GM19438 (cell line): ENCODE data around the gene MX2.

Source experiments
- ATAC-seq: cut with Tn5 transposase; IDR thresholded peaks from one replicate; pipeline ENCODE4 v1.9.1; 2021; ENCODE audit warnings: low read depth; ENCODE audit not compliant: unreplicated experiment

Gene MX2

DNA sequence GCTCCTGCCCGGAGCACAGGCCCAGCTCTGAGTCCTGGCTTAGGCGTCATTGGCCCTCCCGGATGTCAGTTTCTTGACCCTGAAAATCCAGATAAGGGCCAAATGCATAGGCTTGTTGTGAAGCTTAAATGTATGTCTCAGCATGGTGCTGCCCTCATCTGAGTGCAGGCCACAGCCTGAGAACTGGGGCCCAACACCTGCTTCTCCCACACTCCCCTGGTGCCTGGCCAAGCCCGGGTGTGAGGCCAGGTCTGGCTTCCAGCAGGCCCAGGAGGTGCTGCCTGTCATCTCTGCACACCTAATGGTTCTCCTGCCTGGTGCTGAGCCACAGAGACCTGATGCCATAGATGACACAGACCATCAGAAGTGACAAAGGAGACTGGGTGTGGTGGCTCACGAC, 14.0 kb downstream of the MX2 start:
- ATAC-seq = no peak

DNA sequence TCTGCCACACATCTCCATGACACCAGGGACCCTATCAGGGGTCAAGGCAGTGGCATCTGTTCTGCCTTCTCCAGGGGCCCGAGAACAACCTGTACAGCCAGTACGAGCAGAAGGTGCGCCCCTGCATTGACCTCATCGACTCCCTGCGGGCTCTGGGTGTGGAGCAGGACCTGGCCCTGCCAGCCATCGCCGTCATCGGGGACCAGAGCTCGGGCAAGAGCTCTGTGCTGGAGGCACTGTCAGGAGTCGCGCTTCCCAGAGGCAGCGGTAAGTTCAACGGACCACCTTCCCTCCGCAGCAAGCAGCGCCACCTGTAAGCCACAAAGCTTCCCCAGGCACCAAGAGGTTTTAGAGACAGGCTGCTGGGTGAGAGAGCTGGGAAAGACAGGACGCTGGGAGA, 15.9 kb downstream of the MX2 start:
- no peak for ATAC-seq

DNA sequence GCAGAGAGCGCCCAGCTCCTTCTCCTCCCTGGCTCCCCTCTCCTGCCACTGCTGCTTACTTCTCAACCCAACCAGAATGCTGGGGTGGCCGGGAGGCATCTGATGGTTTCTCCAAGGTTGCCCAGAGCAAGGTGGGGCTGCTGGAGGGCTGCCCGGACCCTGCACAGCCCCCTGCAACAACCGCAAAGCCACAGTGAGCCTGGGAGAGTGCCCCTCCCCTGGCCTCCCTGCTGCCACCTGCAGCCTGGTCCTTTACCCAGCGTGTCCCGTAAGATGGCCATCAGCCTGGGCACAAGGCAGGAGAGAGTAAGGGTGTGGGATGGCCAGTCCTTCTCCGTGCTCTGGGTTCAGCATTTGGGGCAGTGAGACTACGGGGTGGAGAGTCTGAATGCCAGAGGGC, 17.0 kb downstream of the MX2 start:
- no peak for ATAC-seq

DNA sequence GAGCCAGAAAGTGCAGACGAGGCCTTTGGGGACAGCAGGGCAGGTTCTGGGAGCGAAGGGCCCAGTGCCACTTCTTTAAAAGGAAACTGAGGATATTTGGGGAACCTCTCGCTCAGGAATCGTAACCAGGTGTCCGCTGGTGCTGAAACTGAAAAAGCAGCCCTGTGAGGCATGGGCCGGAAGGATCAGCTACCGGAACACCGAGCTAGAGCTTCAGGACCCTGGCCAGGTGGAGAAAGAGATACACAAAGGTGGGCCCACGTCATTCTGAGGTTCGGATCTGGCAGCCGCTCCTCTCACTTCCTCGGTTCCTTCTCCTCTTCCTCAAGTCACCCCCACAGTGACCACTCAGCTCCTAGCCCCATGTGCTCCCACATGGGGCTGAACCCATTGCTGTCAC, 18.1 kb downstream of the MX2 start:
- ATAC-seq = no peak

DNA sequence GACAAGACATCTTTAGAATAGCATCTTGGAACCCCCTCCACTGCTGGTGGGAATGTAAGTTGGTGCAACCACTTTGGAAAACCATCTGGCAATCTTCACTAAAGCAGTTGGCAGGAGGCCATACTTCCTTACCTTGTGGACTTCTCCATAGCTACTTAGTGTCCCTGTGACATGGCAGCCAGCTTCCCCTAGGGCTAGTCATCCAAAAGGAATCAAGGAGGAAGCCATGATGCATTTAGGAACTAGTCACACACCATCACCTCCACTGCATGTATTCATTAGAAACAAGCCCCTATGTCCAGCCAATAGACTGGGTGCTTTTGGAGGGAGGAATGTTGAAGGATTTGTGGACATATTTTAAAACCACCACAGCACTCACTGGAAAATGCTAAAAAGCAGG, 19.9 kb downstream of the MX2 start:
- no peak for ATAC-seq

DNA sequence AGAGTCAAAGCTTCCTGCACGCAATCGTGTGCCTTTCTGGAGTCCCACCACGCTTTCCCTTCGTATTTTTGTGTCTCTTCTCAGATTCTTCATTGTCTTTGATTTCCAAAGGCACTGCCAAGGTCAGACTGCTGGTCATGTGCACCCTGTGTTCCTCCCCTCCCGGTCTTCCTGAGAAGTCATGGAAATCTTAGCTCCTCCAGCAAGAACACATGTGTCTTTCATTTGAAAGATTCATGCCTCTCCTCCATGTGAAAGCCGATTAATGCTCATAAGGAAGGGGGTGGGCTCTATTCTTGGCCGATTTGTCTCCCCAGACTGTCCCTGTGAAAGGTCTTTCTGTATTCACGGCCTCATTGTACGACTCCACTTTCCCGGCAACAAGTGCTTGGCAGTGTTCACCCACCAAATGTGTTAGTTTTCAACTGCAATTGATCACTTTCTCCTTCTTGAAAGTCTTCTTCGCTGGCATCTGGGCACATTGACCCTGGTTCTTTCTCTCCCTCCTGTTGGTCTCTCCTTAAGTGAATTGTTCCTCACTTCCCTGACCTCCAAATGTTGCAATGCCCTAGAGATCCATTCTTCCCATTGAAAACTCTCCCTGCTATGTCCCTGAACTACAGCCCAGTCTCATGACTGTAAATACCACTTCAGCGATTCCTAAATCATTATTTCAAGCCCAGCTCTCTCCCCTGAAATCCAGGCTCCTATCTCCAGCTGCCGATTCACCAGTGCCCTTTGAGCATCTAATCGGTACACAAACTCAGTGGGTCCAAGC, 25.4 kb downstream of the MX2 start:
- no peak for ATAC-seq

DNA sequence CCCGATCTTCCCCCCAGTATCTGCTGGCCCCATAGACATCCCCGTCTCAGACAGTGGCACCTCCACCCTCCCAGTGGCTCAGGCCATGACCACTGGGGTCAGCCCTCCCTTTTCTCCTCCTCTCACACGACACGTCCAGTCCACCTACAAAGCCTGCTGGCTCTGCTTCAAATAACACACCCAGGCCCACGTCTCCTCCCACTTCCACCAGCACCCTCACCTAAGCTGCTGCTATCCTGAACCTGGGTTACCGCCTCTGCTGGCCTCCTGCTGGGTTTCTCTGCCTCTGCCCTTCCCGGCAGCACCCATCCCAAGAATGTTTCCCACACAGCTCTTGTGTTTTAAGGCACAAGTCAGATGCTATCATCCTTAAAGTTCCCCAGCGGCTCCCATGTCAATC, 26.0 kb downstream of the MX2 start:
- ATAC-seq = no peak

DNA sequence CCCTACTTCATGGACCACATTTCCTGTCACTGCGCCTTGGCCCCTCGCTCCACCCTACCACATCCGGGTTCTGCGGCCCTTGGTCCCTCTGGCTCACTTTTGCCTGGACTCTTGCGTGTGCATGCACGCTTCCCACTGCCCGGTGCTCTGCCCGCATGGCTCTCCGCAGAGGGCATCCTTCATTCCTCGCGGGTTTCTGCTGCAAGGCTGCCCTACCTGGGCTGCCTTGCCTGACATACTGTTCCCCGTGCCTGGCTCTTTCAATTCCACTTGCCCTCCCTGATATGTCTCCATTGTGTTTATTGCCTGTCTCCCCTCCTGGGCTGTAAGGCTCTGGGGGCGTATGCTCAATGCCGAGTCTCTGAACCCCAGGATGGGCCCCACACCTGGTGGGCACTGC, 26.4 kb downstream of the MX2 start:
- ATAC-seq = no peak

DNA sequence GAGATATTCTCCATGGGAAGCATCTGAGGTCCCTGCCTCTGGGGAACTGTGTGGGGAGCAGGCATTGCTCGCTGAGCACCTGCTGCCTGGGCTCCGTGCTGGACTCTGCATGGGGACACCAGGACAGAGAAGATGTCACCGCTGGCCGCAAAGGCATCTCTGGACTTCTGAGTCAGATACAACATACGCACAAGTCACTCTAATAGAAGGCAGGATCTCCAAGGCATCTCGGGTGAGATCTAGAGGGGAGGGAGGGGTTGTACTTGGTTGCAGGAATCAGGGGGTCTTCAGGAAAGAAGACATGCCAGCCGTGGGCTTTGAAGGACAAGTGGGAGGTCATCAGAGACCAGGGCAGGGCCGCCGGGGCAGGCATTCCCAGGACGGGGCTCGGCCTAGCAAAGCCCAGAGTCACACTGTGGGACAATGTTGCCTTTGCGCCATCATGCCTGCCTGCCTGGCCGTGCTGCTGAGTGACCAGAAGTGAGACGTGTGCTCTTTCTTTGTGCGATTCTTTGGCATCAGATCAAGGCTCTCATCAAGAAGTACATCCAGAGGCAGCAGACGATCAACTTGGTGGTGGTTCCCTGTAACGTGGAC, 28.3 kb downstream of the MX2 start:
- no peak for ATAC-seq

DNA sequence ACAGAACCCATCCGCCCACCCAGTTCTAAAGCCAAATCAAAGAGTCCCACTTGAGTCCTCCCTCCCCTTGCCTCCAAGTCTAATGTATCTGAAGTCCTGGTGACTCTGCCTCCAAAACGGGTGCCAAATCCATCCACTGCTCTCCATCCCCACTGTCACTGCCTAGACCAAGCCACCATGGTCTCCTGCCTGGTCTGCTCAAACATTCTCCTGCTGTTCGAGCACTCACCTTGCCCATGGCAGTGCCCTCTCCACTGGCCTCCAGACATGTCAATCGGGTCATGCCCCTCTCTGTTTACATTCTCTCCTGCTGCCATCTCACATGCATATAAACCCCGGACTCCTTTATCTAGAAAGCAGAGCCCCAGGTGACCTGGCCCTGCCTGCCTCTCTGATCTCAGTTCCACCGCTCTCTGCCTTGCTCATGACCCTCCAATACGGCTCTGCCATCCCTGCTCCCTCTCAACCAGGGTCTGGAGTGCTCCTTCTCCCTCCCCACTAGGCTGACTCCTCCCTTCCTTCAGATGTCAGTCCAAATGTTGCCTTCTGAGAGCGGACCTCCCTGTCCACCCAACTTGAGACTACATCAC, 32.1 kb downstream of the MX2 start:
- no peak for ATAC-seq

DNA sequence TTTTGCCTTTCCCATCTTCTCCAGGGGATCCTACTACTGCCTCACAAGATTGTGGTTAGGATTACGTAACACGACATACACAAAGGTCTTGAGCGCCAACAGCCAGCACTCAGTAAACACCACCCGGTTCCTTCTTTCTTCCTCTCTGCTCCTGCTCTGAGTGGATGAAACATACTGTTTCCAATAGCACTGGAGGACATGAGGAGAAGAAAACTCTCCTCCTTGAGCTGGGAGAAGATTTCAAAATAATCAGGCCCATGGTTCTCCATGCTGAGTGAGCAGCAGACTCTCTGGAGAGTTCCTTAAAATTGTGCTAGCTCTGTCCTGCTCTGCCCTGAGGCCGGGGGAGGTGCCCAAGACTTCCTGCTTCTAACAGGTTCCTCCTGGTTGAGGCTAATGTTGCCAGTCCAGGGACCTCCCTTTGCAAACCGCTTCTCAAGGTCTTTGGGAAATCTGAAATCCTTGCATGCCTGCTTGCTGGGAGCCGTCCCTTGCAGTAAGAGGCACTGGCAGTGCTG, 34.8 kb downstream of the MX2 start:
- no peak for ATAC-seq

DNA sequence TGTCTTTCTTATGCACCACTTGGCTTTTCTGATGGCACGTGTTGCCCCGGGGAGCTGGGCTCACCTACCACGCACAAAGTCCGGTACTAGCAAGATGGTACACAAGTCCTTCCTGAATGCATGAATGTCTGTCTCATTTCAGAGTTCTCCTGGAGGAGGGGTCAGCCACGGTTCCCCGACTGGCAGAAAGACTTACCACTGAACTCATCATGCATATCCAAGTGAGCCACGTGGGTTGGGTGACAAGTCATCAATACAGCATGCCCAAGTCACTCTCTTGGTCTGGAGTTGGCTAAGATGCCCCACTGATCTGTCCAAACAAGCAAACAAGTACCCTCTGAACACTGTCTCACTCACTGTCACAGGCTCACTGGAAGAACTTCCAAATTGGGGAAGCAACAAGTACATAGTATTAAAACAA, 35.7 kb downstream of the MX2 start:
- ATAC-seq = no peak

DNA sequence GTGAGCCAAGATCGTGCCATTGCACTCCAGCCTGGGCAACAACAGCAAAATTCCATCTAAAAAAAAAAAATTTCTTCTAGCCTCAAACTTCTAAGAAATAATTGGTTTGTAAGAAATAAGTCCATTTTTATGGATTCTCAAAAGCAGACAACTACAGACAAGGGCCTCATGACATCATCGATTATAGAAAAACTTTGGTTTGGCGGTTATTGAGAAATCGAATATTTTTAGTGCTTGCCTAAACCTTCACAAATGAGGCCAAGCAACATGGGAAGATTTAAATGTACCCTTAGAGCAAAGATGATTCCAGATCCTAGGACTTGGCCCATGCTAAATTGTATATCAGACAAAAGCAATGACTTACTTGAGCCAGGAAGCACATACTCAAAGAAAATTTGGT, 36.4 kb downstream of the MX2 start:
- no peak for ATAC-seq

DNA sequence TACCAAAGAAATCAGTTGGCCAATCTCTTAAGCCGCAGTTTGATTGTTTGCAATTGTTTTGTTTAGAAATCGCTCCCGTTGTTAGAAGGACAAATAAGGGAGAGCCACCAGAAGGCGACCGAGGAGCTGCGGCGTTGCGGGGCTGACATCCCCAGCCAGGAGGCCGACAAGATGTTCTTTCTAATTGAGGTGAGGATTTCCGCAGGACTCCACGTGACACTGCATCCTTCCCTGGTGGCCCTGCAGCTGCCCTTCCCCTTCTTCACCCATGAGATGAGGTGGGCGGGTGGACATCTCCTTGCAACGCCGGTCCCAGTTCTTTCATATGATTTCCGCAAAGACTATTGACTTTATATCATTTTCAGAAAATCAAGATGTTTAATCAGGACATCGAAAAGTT, 37.0 kb downstream of the MX2 start:
- no peak for ATAC-seq

DNA sequence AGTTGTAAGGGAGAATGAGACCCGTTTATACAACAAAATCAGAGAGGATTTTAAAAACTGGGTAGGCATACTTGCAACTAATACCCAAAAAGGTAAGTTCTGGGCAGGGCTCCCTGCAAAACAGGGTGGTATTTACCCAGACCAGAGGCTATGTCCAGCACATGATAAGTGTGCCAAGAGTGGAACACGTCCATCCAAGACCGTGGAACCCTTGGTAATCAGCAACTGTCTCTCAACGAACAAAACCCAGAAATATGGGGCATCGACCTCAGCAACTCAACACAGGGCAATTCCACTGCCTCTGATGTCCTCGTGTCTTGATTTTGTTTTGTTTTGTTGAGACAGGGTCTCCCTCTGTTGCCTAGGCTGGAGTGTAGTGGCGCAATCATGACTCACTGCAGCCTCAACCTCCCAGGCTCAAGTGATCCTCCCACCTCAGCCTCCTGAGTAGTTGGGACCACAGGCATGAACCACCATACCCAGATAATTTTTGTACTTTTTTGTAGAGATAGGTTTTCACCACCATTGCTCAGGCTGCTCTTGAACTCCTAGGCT, 37.5 kb downstream of the MX2 start:
- ATAC-seq = no peak

DNA sequence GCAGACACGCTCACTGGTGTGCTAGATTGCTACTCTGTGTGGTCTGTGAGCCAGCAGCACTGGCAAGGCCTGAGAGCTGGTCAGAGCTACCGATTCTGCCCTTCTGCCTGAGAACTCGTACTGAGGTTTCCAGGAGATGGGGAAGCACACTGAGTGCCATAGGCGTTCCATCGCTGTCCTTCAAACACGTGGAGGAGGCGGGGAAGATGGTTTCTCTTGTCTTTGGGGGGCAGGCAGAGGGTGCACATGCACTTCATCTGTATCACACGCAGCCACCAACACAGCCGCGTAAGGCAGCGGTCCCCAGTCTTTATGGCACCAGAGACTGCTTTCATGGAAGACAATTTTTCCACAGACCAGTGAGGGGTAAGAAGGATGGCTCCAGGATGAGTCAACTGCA, 40.4 kb downstream of the MX2 start:
- ATAC-seq = no peak

DNA sequence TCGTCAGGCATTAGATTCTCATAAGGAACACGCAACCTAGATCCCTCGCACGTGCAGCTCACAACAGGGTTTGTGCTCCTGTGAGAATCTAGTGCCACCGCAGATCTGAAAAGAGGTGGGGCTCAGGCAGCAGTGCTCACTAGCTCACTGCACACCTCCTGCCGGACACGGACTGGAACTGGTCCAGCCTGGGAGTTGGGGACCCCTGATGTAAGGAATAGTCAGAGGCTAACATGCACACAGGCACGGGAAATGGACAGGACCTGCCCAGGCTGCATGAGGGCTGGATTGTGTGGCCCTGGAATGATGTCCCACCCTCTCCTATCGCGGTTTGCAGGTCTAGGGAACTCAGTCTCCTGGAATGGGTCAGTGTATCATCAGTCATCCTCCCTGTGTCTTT, 41.0 kb downstream of the MX2 start:
- ATAC-seq = no peak

DNA sequence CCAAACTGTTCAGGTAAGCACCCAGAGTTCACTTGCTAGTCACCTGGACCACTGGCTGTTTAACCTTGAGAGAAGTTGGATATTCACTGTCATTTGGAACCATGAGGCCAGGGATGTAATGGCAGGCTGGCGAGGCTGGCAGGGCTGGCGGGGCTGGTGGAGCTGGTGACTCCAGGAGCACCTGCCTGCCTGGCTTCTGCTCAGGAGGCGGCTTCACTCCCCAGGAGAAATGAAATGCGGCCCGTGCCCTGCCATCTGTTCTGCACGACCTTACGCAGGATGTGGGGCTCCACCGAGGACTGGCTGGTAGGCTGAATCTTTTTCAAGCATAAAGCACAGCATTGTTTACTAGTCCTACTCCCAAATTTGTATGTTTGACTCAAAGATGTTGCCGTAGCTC, 41.5 kb downstream of the MX2 start:
- ATAC-seq = no peak

DNA sequence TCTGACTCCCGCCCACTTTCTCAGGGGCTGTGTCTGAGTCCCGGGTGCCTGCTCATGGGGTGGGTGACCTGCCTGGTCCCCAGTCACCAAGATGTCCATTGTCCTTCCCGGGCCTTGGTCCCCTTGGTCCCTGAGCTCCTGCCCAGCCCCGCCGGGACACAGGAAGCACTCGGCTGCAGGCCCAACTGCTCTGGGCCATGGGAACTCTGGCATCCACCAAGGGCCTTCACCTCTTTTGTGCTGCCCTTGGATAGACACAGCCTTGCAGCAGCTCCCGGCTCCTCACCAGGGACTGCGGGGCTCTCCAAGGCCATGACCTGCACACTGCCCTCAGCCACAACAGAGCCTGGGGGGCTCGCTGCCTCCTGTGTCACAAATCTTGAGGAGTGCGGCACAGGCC, 42.1 kb downstream of the MX2 start:
- ATAC-seq = no peak

DNA sequence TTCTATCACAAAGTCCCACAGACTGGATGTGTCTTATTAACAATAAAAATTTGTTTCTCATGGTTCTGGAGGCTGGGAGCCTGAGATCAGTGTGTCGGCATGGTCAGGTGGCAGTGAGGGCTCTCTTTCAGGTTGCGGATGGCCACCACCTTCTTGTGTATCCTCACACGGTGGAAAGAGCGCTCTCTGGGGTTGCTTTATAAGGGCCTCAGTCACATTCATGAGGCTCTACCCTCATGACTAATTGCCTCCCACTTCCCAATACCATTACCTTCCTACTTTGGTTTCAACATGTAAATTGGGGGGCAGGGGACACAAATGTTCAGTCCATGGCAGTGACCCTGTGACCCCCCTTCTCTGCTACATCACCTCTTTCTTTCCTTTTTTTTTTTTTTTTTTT, 43.5 kb downstream of the MX2 start:
- no peak for ATAC-seq

DNA sequence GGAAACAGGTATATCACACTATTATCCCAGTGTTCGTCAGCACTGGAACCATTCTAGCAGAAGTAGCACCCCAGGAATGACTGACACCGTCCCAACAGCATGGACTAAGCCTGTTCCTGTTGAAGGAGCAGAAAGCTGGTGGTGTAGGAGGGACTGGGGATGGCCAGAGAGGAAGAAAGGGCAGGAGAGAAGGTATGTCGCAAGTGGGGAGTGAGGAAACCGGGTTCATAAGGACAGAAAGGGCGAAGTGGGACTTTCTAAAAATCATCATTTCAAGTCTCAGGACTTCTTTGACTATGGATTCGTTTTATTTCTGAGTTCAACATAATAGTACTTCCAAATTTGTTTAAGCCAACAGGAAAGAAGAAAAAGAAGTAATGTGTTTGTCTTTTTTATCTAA, 44.5 kb downstream of the MX2 start:
- no peak for ATAC-seq
